Endothelial cell of umbilical vein (primary cell): ENCODE data around the gene FHOD3. TPM values are rescaled to one million over a fixed set of nuclear protein-coding genes. Genes with fewer than 3 reads are reported as not detected.

ENCODE experiments used
- BruUV-seq: library from RNA; stranded (reverse); fragments of 400-500 nt; replicated peaks from 2 replicates; lab custom pipeline; 2021; lab: Mats Ljungman, UMichigan
- CTCF ChIA-PET: fragments of 300-600, 350-600 bp; sonication (Branson Sonifier 250); formaldehyde crosslinking; loops from one replicate; lab custom pipeline; 2021; ENCODE audit warnings: antibody characterized with exemption, inconsistent platforms; lab: Charles Lee
- POLR2A ChIA-PET: fragments of 300-600, 350-600 bp; sonication (Branson Sonifier 250); formaldehyde crosslinking; loops from one replicate; lab custom pipeline; 2021; ENCODE audit warnings: antibody characterized with exemption, inconsistent platforms; lab: Charles Lee
- DNase-seq: peaks from one replicate; pipeline ENCODE4 v3.0.0-alpha.2; 2011; ENCODE audit warnings: low read depth, low spot score
- FAIRE-seq: peaks from 2 replicates; lab custom pipeline; 2011; peaks lifted over from hg19 to GRCh38; lab: Jason Lieb, UNC
- H2AFZ ChIP-seq: 2 replicates; pipeline ENCODE4 v1.6.0; 2012; ENCODE audit warnings: low read depth, low read length, control low read depth, inconsistent platforms
- H3K27ac ChIP-seq: 2 replicates; pipeline ENCODE4 v1.5.1; 2011; ENCODE audit warnings: low read depth, mild to moderate bottlenecking, control low read depth, low read length, moderate library complexity; ENCODE audit not compliant: insufficient read depth
- H3K27me3 ChIP-seq, 2 experiments: 2 replicates each; pipeline versions ENCODE4 v1.6.0 to v1.6.1; 2011; ENCODE audit warnings: low read length in 2 of 2, mixed read lengths in 1 of 2; ENCODE audit not compliant: control insufficient read depth in 2 of 2, insufficient read depth in 2 of 2
- H3K36me3 ChIP-seq, 2 experiments: 2 replicates in 1 of 2; 3 replicates in 1 of 2; pipeline ENCODE4 v1.5.1; 2011; ENCODE audit warnings: low read length in 2 of 2, mild to moderate bottlenecking in 1 of 2, moderate library complexity in 1 of 2; ENCODE audit not compliant: control insufficient read depth in 2 of 2, insufficient read depth in 2 of 2; ENCODE audit errors: extremely low read depth in 1 of 2
- H3K4me1 ChIP-seq: 3 replicates; pipeline ENCODE4 v1.5.1; 2011; ENCODE audit warnings: mild to moderate bottlenecking, low read length; ENCODE audit not compliant: control insufficient read depth, insufficient read depth; ENCODE audit errors: extremely low read depth
- H3K4me2 ChIP-seq: 2 replicates; pipeline ENCODE4 v1.6.1; 2011; ENCODE audit warnings: low read length, control low read depth, mixed read lengths; ENCODE audit not compliant: insufficient read depth
- H3K4me3 ChIP-seq, 3 experiments: fragments of 200-600 bp in 1 of 3; sonication (generic), shearing (Covaris generic) in 1 of 3; replicated peaks in 1 of 3; 2 replicates each; pipeline ENCODE4 v1.5.1; 2011 to 2016; ENCODE audit warnings: control low read depth in 3 of 3, low read length in 3 of 3, mild to moderate bottlenecking in 2 of 3, inconsistent platforms in 1 of 3, low read depth in 1 of 3, moderate library complexity in 1 of 3; ENCODE audit not compliant: insufficient read depth in 1 of 3
- H3K79me2 ChIP-seq: 2 replicates; pipeline ENCODE4 v1.6.0; 2012; ENCODE audit warnings: low read length, inconsistent platforms; ENCODE audit not compliant: control insufficient read depth, insufficient read depth
- H3K9ac ChIP-seq: replicated peaks from 2 replicates; pipeline ENCODE3; 2011; ENCODE audit warnings: low read length, control low read depth; ENCODE audit not compliant: insufficient read depth; ENCODE audit errors: extremely low read depth
- H3K9me1 ChIP-seq: replicated peaks from 3 replicates; pipeline ENCODE4 v1.6.0; 2011; ENCODE audit warnings: mild to moderate bottlenecking, low read length; ENCODE audit not compliant: control insufficient read depth, insufficient read depth; ENCODE audit errors: extremely low read depth
- H3K9me3 ChIP-seq: replicated peaks from 2 replicates; pipeline ENCODE4 v1.5.1; 2012; ENCODE audit warnings: low read length, inconsistent platforms; ENCODE audit not compliant: control insufficient read depth, insufficient read depth
- H4K20me1 ChIP-seq: replicated peaks from 2 replicates; pipeline ENCODE3; 2011; ENCODE audit warnings: mild to moderate bottlenecking, low read length; ENCODE audit not compliant: control insufficient read depth, insufficient read depth; ENCODE audit errors: extremely low read depth
- CTCF ChIP-seq, 2 donors: IDR thresholded peaks; 1 replicate in 1 of 2; 2 replicates in 1 of 2; pipeline ENCODE4 v1.5.1; 2011; ENCODE audit warnings: low read length in 2 of 2, mild to moderate bottlenecking in 2 of 2, moderate library complexity in 2 of 2, control low read depth in 1 of 2, inconsistent platforms in 1 of 2, low read depth in 1 of 2; ENCODE audit not compliant: insufficient read depth in 1 of 2; ENCODE audit errors: extremely low read depth in 1 of 2
- EZH2 ChIP-seq: IDR thresholded peaks from 2 replicates; pipeline ENCODE4 v1.6.1; 2012; ENCODE audit warnings: borderline replicate concordance, low read depth, mild to moderate bottlenecking, moderate library complexity, low read length, inconsistent platforms; ENCODE audit not compliant: severe bottlenecking
- GATA2 ChIP-seq: IDR thresholded peaks from 2 replicates; pipeline ENCODE4 v1.7.0; 2011; ENCODE audit warnings: low read depth, mild to moderate bottlenecking, moderate library complexity, mixed read lengths, low read length; ENCODE audit not compliant: insufficient read length, insufficient read depth
- MAX ChIP-seq: IDR thresholded peaks from 2 replicates; pipeline ENCODE4 v1.6.1; 2011; ENCODE audit not compliant: insufficient read depth, insufficient read length
- MYC ChIP-seq: IDR thresholded peaks from one replicate; pipeline ENCODE4 v1.6.1; 2011; ENCODE audit warnings: mild to moderate bottlenecking, low read depth, low read length
- POLR2A ChIP-seq: IDR thresholded peaks from 2 replicates; pipeline ENCODE4 v1.6.1; 2012; ENCODE audit warnings: low read depth, mild to moderate bottlenecking, control low read depth, low read length
- POLR2AphosphoS5 ChIP-seq: IDR thresholded peaks from 2 replicates; pipeline ENCODE4 v1.6.1; 2012; ENCODE audit warnings: low read depth, mild to moderate bottlenecking, control low read depth, low read length, moderate library complexity; ENCODE audit not compliant: insufficient read depth
- dilution Hi-C: fragments of 300-500 bp; cut with MboI; formaldehyde crosslinking; loops from one replicate; pipeline ENCODE4 v1.15.0; 2019; ENCODE audit warnings: low sequenced_read_pairs; ENCODE audit not compliant: extremely low pct_ligation_motif_present
- intact Hi-C: fragments of 100-400 bp; cut with micrococcal nuclease; formaldehyde crosslinking; loops from one replicate; pipeline ENCODE4 v1.10.0; 2022
- polyA plus RNA-seq, 4 experiments: library from polyadenylated mRNA; depleted of rRNA in 3 of 4; stranded (reverse) in 3 of 4; unstranded in 1 of 4; fragments of >200 nt; gene quantifications; 2 replicates each; pipeline versions ENCODE4 v1.2.1 to v1.2.3, GENCODE V29; 2011 to 2012; ENCODE audit warnings: missing spikeins in 1 of 4
- total RNA-seq: library from RNA; stranded (reverse); gene quantifications from 2 replicates; pipeline ENCODE4 v1.2.3, GENCODE V29; 2021

FHOD3 gene
- total and polyA plus RNA-seq, 2 donors (not counting 3 experiments of a cell fraction or from before 2014, with no cell fraction given) = 0.06 to 1.5 TPM

GRCh38 chr18:36610661-36611060, 313.1 kb downstream of the FHOD3 start:
- FAIRE-seq = no peak
- H3K27me3 ChIP-seq = no peaks in the 10 kb centered on the region
- H3K9me3 ChIP-seq = no peaks in the 10 kb centered on the region
- intact Hi-C loops = no loop called here
- H2AFZ ChIP-seq = no peak overlapping the region
- no peak overlapping the region for H3K9ac ChIP-seq
- no TSS peak for BruUV-seq
- dilution Hi-C loops = no loop called here
- H3K4me2 ChIP-seq = no peak overlapping the region
- H3K9me1 ChIP-seq = no peaks in the 10 kb centered on the region
- ChIA-PET POLR2A (no interaction called here), CTCF (no interaction called here)
- H3K27ac ChIP-seq = no peak overlapping the region
- no peaks in the 10 kb centered on the region for H3K4me1 ChIP-seq
- H3K79me2 ChIP-seq = no peaks in the 10 kb centered on the region
- no peak for TF ChIP-seq CTCF (IDR thresholded peaks at IDR 0.05; ENCODE audit: extremely low read depth in 1 of 2, insufficient read depth in 1 of 2, low read depth in 1 of 2, low read length in 2 of 2)
- no peak for TF ChIP-seq MYC
- TF ChIP-seq GATA2 = no peak
- TF ChIP-seq POLR2A = no peak
- H3K36me3 ChIP-seq = no peaks in the 10 kb centered on the region
- no peak overlapping the region for H3K4me3 ChIP-seq
- DNase-seq = no peak
- H4K20me1 ChIP-seq = no peaks in the 10 kb centered on the region

- POLR2A ChIA-PET = no interaction called here
- dilution Hi-C loops = no loop called here
These were observed 315.6 kb downstream of the FHOD3 start for GRCh38 chr18:36613069-36613468.

More at GRCh38 chr18:36613069-36613468, 315.6 kb downstream of the FHOD3 start:
- H3K4me1 ChIP-seq = no peaks in the 10 kb centered on the region
- H3K4me3 ChIP-seq = no peak overlapping the region
- CTCF ChIA-PET = no interaction called here
- BruUV-seq = no TSS peak
- no peaks in the 10 kb centered on the region for H3K9me3 ChIP-seq
- no peak overlapping the region for H3K4me2 ChIP-seq
- H3K27me3 ChIP-seq = no peaks in the 10 kb centered on the region
- H4K20me1 ChIP-seq = no peaks in the 10 kb centered on the region
- TF ChIP-seq MAX (no peak), POLR2AphosphoS5 (no peak), GATA2 (no peak), EZH2 (no peak)
- H3K36me3 ChIP-seq = no peaks in the 10 kb centered on the region
- H3K9ac ChIP-seq = no peak overlapping the region
- no peak for FAIRE-seq
- H3K79me2 ChIP-seq = no peaks in the 10 kb centered on the region
- no peak for DNase-seq
- H2AFZ ChIP-seq = no peak overlapping the region
- no peaks in the 10 kb centered on the region for H3K9me1 ChIP-seq
- H3K27ac ChIP-seq = no peak overlapping the region
- intact Hi-C loops = no loop called here
